Muscle layer of duodenum (tissue), 2 donors: Measurements from ENCODE around the gene KRTAP9-1.
"Not testable (repeated sequence)": the region's sequence is repeated elsewhere in the genome, so short reads cannot be mapped to it uniquely, and the experiment has no call there.

Experiments
- H3K27ac ChIP-seq: one replicate; pipeline ENCODE4 v1.7.0; 2013; ENCODE audit warnings: mild to moderate bottlenecking, low read length
- H3K27me3 ChIP-seq: one replicate; pipeline ENCODE4 v1.7.0; 2013; ENCODE audit warnings: low read depth, mild to moderate bottlenecking, control low read depth, low read length
- H3K36me3 ChIP-seq, 2 donors: one replicate each; pipeline ENCODE4 v1.7.0; 2013; ENCODE audit warnings: low read length in 2 of 2, control low read depth in 1 of 2, mild to moderate bottlenecking in 1 of 2; ENCODE audit not compliant: insufficient read depth in 2 of 2, control insufficient read depth in 1 of 2
- H3K4me1 ChIP-seq, 2 donors: one replicate each; pipeline ENCODE4 v1.7.0; 2013; ENCODE audit warnings: low read length in 2 of 2, mild to moderate bottlenecking in 2 of 2, control low read depth in 1 of 2, moderate library complexity in 1 of 2; ENCODE audit not compliant: insufficient read depth in 2 of 2, control insufficient read depth in 1 of 2
- H3K4me3 ChIP-seq, 2 donors: one replicate each; pipeline ENCODE4 v1.7.0; 2013; ENCODE audit warnings: low read length in 2 of 2, low read depth in 1 of 2, mild to moderate bottlenecking in 1 of 2
- H3K9me3 ChIP-seq, 2 donors: one replicate each; pipeline ENCODE4 v1.7.0; 2013; ENCODE audit warnings: low read length in 2 of 2, control low read depth in 1 of 2, mild to moderate bottlenecking in 1 of 2; ENCODE audit not compliant: control insufficient read depth in 1 of 2
- donor health status: healthy.

Gene KRTAP9-1

GRCh38 chr17:41185001-41185400 lies 4.7 kb upstream of the KRTAP9-1 start:
- Histone ChIP-seq H3K9me3 (no peaks in the 10 kb centered on the region), H3K4me3 (no peak overlapping the region), H3K36me3 (no peaks in the 10 kb centered on the region), H3K27me3 (no peaks in the 10 kb centered on the region), H3K27ac (no peak overlapping the region), H3K4me1 (no peaks in the 10 kb centered on the region)

GRCh38 chr17:41186872-41187271 lies 2.8 kb upstream of the KRTAP9-1 start:
- no peak overlapping the region for H3K27ac ChIP-seq
- H3K36me3 ChIP-seq = no peaks in the 10 kb centered on the region
- H3K4me1 ChIP-seq = no peaks in the 10 kb centered on the region
- H3K4me3 ChIP-seq = no peak overlapping the region
- H3K27me3 ChIP-seq = no peaks in the 10 kb centered on the region
- H3K9me3 ChIP-seq = no peaks in the 10 kb centered on the region

GRCh38 chr17:41190328-41190727 lies 641 bp downstream of the KRTAP9-1 start:
- Histone ChIP-seq H3K4me3 (no peak overlapping the region), H3K27ac (no peak overlapping the region), H3K36me3 (no peaks in the 10 kb centered on the region), H3K9me3 (peaks cover 0 to 3% of the 10 kb centered on the region in 2 donors), H3K4me1 (no peaks in the 10 kb centered on the region), H3K27me3 (no peaks in the 10 kb centered on the region)

- Histone ChIP-seq H3K36me3 (no peaks in the 10 kb centered on the region), H3K4me1 (no peaks in the 10 kb centered on the region), H3K27me3 (no peaks in the 10 kb centered on the region), H3K9me3 (peaks cover 0 to 3% of the 10 kb centered on the region in 2 donors), H3K4me3 (no peak overlapping the region), H3K27ac (no peak overlapping the region)
These were observed 6.4 kb downstream of the KRTAP9-1 start for GRCh38 chr17:41196068-41196467.

GRCh38 chr17:41199421-41200078 lies 9.9 kb downstream of the KRTAP9-1 start:
- H3K9me3 ChIP-seq = no peaks in the 10 kb centered on the region
- H3K4me3 ChIP-seq = no peak overlapping the region
- H3K27ac ChIP-seq = no peak overlapping the region
- H3K36me3 ChIP-seq = no peaks in the 10 kb centered on the region
- no peaks in the 10 kb centered on the region for H3K27me3 ChIP-seq
- no peaks in the 10 kb centered on the region for H3K4me1 ChIP-seq

GRCh38 chr17:41211845-41212466 lies 22.3 kb downstream of the KRTAP9-1 start:
- Histone ChIP-seq H3K27ac (no peak overlapping the region), H3K4me1 (no peaks in the 10 kb centered on the region), H3K9me3 (peaks cover 0 to 3% of the 10 kb centered on the region in 2 donors), H3K27me3 (no peaks in the 10 kb centered on the region), H3K36me3 (no peaks in the 10 kb centered on the region), H3K4me3 (no peak overlapping the region)

GRCh38 chr17:41212524-41213169 lies 23.0 kb downstream of the KRTAP9-1 start:
- Histone ChIP-seq H3K9me3 (peaks cover 0 to 2% of the 10 kb centered on the region in 2 donors), H3K4me1 (no peaks in the 10 kb centered on the region), H3K27me3 (no peaks in the 10 kb centered on the region), H3K36me3 (no peaks in the 10 kb centered on the region), H3K4me3 (no peak overlapping the region), H3K27ac (no peak overlapping the region)

GRCh38 chr17:41215681-41216080 lies 26.0 kb downstream of the KRTAP9-1 start:
- no peaks in the 10 kb centered on the region for H3K27me3 ChIP-seq
- no peaks in the 10 kb centered on the region for H3K36me3 ChIP-seq
- H3K27ac ChIP-seq = no peak overlapping the region
- no peaks in the 10 kb centered on the region for H3K9me3 ChIP-seq
- H3K4me1 ChIP-seq = no peaks in the 10 kb centered on the region
- no peak overlapping the region for H3K4me3 ChIP-seq

- Histone ChIP-seq H3K36me3 (no peaks in the 10 kb centered on the region), H3K4me3 (no peak overlapping the region), H3K4me1 (no peaks in the 10 kb centered on the region), H3K9me3 (no peaks in the 10 kb centered on the region), H3K27me3 (no peaks in the 10 kb centered on the region), H3K27ac (no peak overlapping the region)
These were observed 34.1 kb downstream of the KRTAP9-1 start for GRCh38 chr17:41223821-41224220.

GRCh38 chr17:41226051-41226450 lies 36.4 kb downstream of the KRTAP9-1 start:
- H3K27ac ChIP-seq = no peak overlapping the region
- no peaks in the 10 kb centered on the region for H3K9me3 ChIP-seq
- H3K27me3 ChIP-seq = no peaks in the 10 kb centered on the region
- no peaks in the 10 kb centered on the region for H3K36me3 ChIP-seq
- H3K4me1 ChIP-seq = no peaks in the 10 kb centered on the region
- no peak overlapping the region for H3K4me3 ChIP-seq

- H3K4me3 ChIP-seq, H3K9me3 ChIP-seq, H3K36me3 ChIP-seq, H3K4me1 ChIP-seq, H3K27me3 ChIP-seq, H3K27ac ChIP-seq: not testable (repeated sequence)
These were observed 37.0 kb downstream of the KRTAP9-1 start, which contains the start of gene KRTAP9-2 for GRCh38 chr17:41226598-41227095. Gene KRTAP9-2 (plus strand): TSS chr17:41226648. CDS start chr17:41226655, 7 bp downstream.
